Measurements from ENCODE around the gene NFYC. TPM values are rescaled to one million over a fixed set of nuclear protein-coding genes. Genes with fewer than 3 reads are reported as not detected.

The NFYC gene
- polyA plus RNA-seq, 1 of the 3 experiments (the other 2 are of a cell fraction): 72.4 TPM

DNA sequence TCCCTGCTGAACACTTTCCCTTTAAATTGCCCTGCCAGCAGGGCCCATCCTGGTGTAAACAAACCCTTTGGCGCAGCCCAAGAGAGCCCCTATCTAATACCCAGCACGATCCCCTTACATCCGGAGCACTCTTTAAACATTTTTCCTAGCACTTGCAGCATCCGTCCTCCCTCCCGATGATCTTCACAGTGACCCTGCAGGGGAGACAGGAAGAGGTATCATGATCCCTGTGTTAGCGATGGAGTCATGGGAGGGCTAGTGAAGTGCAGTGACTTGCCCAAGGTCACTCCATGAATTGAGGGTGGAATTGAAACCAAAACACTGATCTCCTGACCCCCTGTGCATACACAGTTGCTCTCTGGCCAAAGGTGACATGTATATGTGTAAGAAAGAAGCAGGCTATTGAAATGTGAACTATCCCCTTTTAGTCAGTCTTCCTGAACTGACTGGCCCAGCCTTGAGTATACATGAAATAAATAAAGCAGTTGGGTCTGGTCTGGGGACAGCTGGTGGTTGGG is 82.3 kb downstream of the NFYC start (continued):
- TF ChIP-seq NFIC (IDR thresholded peaks at IDR 0.05; ENCODE audit: borderline replicate concordance) (no peak), RFX5 (IDR thresholded peaks at IDR 0.05; ENCODE audit: low read length) (no peak), JUND (IDR thresholded peaks at IDR 0.05) (no peak), NRF1 (IDR thresholded peaks at IDR 0.05; ENCODE audit: low read depth, low read length) (no peak)
- TF ChIP-seq, protein P1, sequence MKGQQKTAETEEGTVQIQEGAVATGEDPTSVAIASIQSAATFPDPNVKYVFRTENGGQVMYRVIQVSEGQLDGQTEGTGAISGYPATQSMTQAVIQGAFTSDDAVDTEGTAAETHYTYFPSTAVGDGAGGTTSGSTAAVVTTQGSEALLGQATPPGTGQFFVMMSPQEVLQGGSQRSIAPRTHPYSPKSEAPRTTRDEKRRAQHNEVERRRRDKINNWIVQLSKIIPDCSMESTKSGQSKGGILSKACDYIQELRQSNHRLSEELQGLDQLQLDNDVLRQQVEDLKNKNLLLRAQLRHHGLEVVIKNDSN (IDR thresholded peaks at IDR 0.05; ENCODE audit: borderline replicate concordance, low read depth): no peak
- TF ChIP-seq, protein P2, sequence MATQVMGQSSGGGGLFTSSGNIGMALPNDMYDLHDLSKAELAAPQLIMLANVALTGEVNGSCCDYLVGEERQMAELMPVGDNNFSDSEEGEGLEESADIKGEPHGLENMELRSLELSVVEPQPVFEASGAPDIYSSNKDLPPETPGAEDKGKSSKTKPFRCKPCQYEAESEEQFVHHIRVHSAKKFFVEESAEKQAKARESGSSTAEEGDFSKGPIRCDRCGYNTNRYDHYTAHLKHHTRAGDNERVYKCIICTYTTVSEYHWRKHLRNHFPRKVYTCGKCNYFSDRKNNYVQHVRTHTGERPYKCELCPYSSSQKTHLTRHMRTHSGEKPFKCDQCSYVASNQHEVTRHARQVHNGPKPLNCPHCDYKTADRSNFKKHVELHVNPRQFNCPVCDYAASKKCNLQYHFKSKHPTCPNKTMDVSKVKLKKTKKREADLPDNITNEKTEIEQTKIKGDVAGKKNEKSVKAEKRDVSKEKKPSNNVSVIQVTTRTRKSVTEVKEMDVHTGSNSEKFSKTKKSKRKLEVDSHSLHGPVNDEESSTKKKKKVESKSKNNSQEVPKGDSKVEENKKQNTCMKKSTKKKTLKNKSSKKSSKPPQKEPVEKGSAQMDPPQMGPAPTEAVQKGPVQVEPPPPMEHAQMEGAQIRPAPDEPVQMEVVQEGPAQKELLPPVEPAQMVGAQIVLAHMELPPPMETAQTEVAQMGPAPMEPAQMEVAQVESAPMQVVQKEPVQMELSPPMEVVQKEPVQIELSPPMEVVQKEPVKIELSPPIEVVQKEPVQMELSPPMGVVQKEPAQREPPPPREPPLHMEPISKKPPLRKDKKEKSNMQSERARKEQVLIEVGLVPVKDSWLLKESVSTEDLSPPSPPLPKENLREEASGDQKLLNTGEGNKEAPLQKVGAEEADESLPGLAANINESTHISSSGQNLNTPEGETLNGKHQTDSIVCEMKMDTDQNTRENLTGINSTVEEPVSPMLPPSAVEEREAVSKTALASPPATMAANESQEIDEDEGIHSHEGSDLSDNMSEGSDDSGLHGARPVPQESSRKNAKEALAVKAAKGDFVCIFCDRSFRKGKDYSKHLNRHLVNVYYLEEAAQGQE (IDR thresholded peaks at IDR 0.05; ENCODE audit: low read depth, low read length): no peak
- TF ChIP-seq, protein P3, sequence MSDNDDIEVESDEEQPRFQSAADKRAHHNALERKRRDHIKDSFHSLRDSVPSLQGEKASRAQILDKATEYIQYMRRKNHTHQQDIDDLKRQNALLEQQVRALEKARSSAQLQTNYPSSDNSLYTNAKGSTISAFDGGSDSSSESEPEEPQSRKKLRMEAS (IDR thresholded peaks at IDR 0.05; ENCODE audit: low read depth): no peak

DNA sequence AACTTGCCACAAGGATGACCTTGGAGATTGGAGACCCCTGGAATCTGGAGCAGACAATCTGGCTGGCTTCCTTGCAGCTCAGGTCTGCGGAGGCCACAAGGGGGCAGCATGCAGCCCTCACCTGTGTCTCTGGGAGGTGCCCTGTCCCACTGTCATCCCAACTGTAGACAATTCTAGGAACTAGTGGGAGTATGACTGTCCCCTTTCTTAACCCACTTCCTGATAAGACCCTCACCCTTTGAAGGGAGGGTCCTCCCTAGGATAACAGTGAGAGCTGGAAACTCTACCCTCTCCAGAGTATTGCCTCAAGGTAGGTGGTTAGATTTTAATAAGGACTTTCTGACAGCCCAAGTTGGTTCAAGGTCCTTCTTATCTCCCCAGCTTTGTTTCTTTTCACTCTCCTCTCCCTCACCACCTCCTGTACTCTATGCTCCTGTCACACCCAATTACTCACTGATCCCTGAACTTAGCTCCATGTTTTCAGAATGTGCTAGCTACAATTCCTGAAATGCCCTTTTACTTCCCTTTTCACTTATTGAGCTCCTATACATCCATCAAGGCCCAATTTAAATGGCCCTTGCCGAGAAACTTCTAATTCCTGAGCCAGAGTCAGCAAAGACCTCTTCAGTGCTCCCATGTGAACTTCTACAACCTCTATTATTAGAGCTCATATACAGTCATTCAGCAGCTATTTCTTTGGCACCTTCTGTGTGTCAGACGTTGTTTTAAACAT is 82.9 kb downstream of the NFYC start:
- no peak overlapping the region for H3K27ac ChIP-seq (ENCODE audit: low read depth in 2 of 2, low read length in 1 of 2)
- WGBS (ENCODE audit: low lambda C conversion rate): 67% methylated on average over 3 of the region's 3 CpGs
- ChIA-PET POLR2A (interaction anchor here (1.1 to 1.3 kb wide), 2 partner anchors 9 to 56 kb away, joined by 3 to 4 read pairs; no protein-coding TSS in a partner anchor), CTCF (interaction anchor here (0.6 to 9.1 kb wide), 51 partner anchors 8 to 401 kb away, joined by 3 to 153 read pairs (median 4); partner anchors contain the start of genes CITED4, KCNQ4 and NFYC)
- no peak overlapping the region for H2AFZ ChIP-seq (ENCODE audit: low read depth)
- H4K20me1 ChIP-seq (ENCODE audit: insufficient read depth): no peaks in the 10 kb centered on the region
- no peak overlapping the region for H3K9ac ChIP-seq
- peak; percentile 69 for DNase-seq
- no peaks in the 10 kb centered on the region for H3K9me2 ChIP-seq
- H3F3A ChIP-seq (replicated peaks; ENCODE audit: insufficient read depth): no peaks in the 10 kb centered on the region
- H3K27me3 ChIP-seq (ENCODE audit: insufficient read depth): no peaks in the 10 kb centered on the region
- H3K36me3 ChIP-seq (replicated peaks in 1 of 2; ENCODE audit: control insufficient read depth in 1 of 2, insufficient read depth in 2 of 2, low read length in 1 of 2): peaks cover 25 to 27% of the 10 kb centered on the region in 2 experiments
- TF ChIP-seq SMC3 (IDR thresholded peaks at IDR 0.05; ENCODE audit: low read depth, low read length) (peak; percentile 71), RAD21 (IDR thresholded peaks at IDR 0.05; ENCODE audit: low read length) (peak; percentile 62)
- TF ChIP-seq, protein P4, sequence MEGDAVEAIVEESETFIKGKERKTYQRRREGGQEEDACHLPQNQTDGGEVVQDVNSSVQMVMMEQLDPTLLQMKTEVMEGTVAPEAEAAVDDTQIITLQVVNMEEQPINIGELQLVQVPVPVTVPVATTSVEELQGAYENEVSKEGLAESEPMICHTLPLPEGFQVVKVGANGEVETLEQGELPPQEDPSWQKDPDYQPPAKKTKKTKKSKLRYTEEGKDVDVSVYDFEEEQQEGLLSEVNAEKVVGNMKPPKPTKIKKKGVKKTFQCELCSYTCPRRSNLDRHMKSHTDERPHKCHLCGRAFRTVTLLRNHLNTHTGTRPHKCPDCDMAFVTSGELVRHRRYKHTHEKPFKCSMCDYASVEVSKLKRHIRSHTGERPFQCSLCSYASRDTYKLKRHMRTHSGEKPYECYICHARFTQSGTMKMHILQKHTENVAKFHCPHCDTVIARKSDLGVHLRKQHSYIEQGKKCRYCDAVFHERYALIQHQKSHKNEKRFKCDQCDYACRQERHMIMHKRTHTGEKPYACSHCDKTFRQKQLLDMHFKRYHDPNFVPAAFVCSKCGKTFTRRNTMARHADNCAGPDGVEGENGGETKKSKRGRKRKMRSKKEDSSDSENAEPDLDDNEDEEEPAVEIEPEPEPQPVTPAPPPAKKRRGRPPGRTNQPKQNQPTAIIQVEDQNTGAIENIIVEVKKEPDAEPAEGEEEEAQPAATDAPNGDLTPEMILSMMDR (IDR thresholded peaks at IDR 0.05): peak; percentile 74
- TF ChIP-seq, protein P5, sequence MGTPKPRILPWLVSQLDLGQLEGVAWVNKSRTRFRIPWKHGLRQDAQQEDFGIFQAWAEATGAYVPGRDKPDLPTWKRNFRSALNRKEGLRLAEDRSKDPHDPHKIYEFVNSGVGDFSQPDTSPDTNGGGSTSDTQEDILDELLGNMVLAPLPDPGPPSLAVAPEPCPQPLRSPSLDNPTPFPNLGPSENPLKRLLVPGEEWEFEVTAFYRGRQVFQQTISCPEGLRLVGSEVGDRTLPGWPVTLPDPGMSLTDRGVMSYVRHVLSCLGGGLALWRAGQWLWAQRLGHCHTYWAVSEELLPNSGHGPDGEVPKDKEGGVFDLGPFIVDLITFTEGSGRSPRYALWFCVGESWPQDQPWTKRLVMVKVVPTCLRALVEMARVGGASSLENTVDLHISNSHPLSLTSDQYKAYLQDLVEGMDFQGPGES (IDR thresholded peaks at IDR 0.05; ENCODE audit: low read depth, low read length): no peak
- no peaks in the 10 kb centered on the region for H3K79me2 ChIP-seq (ENCODE audit: insufficient read depth)
- no peak overlapping the region for H3K4me2 ChIP-seq
- no peak overlapping the region for H3K4me3 ChIP-seq (ENCODE audit: low read depth in 2 of 2, low read length in 1 of 2)
- H3K9me3 ChIP-seq: peaks cover 7% of the 10 kb centered on the region; the same call in 1 of the 2 replicates
- peaks cover 0 to under 1% of the 10 kb centered on the region in 2 experiments; a peak in 1 of 4 replicates for H3K4me1 ChIP-seq (ENCODE audit: control insufficient read depth in 1 of 2, insufficient read depth in 2 of 2, low read depth in 1 of 2, low read length in 1 of 2)

Measured in SK-N-SH (cell line).